Keratinocyte (primary cell): Measurements from ENCODE around the gene CLPX.

Experiments used
- CTCF ChIP-seq, 3 experiments: IDR thresholded peaks in 1 of 3; conservative IDR thresholded peaks in 1 of 3; optimal IDR thresholded peaks in 1 of 3; 2 replicates in 2 of 3; 3 replicates in 1 of 3; pipeline versions ENCODE3 to v1.5.1; 2011; ENCODE audit warnings: low read length in 3 of 3, mild to moderate bottlenecking in 3 of 3, moderate library complexity in 2 of 3, control low read depth in 1 of 3, inconsistent platforms in 1 of 3; ENCODE audit not compliant: insufficient read depth in 2 of 3; ENCODE audit errors: extremely low read depth in 1 of 3
- EZH2 ChIP-seq: IDR thresholded peaks from one replicate; pipeline ENCODE4 v1.6.1; 2012; ENCODE audit warnings: inconsistent platforms, mild to moderate bottlenecking, low read length, moderate library complexity

GRCh38 chr15:65232520-65232919, 47.4 kb upstream of the CLPX start:
- TF ChIP-seq CTCF (optimal IDR thresholded peaks at IDR 0.05 in 1 of 3, IDR thresholded peaks at IDR 0.05 in 1 of 3, conservative IDR thresholded peaks at IDR 0.05 in 1 of 3; ENCODE audit: extremely low read depth in 1 of 3, insufficient read depth in 2 of 3, low read length in 3 of 3) = no peak
- TF ChIP-seq EZH2 = no peak
